HCT116 (cell line): ENCODE data around the gene FKBP15.

ENCODE experiments used
- TF ChIP-seq, protein P1 (sequence below): IDR thresholded peaks from 2 replicates; pipeline ENCODE4 v1.6.1; 2012
- TF ChIP-seq, protein P2 (sequence below), 3 experiments: fragments of 200-600 bp in 1 of 3; sonication (generic) in 1 of 3; IDR thresholded peaks in 2 of 3; conservative IDR thresholded peaks in 1 of 3; 2 replicates each; pipeline ENCODE4 v1.5.1; 2012 to 2017; ENCODE audit warnings: low read depth in 2 of 3, low read length in 2 of 3, antibody characterized with exemption in 1 of 3, borderline replicate concordance in 1 of 3, control low read depth in 1 of 3, mild to moderate bottlenecking in 1 of 3, mixed read lengths in 1 of 3, mixed run types in 1 of 3, moderate library complexity in 1 of 3; ENCODE audit not compliant: insufficient read depth in 1 of 3

DNA sequence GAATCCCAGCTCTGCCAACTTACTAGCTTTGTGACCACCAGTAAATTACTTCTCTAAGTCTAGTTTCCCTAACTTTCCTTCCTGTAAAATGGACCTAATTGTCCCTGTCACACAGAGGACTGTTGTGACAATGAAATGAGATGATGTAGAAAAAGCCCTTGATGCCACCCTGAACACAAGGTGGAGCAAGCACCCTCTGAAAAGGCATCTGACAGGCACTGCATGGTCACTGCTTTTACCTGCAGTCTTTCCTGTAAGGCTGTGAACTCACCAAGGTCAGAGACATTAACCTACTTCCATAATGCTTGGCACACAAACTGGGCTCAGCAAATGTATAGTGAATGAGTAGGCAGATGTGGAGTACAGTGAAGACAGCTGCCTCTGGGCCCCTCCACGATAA lies 64.2 kb downstream of the FKBP15 start:
- TF ChIP-seq, protein P1, sequence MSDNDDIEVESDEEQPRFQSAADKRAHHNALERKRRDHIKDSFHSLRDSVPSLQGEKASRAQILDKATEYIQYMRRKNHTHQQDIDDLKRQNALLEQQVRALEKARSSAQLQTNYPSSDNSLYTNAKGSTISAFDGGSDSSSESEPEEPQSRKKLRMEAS: no peak
- TF ChIP-seq, protein P2, sequence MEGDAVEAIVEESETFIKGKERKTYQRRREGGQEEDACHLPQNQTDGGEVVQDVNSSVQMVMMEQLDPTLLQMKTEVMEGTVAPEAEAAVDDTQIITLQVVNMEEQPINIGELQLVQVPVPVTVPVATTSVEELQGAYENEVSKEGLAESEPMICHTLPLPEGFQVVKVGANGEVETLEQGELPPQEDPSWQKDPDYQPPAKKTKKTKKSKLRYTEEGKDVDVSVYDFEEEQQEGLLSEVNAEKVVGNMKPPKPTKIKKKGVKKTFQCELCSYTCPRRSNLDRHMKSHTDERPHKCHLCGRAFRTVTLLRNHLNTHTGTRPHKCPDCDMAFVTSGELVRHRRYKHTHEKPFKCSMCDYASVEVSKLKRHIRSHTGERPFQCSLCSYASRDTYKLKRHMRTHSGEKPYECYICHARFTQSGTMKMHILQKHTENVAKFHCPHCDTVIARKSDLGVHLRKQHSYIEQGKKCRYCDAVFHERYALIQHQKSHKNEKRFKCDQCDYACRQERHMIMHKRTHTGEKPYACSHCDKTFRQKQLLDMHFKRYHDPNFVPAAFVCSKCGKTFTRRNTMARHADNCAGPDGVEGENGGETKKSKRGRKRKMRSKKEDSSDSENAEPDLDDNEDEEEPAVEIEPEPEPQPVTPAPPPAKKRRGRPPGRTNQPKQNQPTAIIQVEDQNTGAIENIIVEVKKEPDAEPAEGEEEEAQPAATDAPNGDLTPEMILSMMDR (IDR thresholded peaks at IDR 0.05 in 2 of 3, conservative IDR thresholded peaks at IDR 0.05 in 1 of 3; ENCODE audit: borderline replicate concordance in 1 of 3, insufficient read depth in 1 of 3, low read depth in 2 of 3, low read length in 2 of 3): 0 out of 6 replicates have a peak, but pooled peaks of 1 of the 3 experiments have one; percentile 14
